Effector memory CD4-positive, alpha-beta T cell (primary cell): ENCODE data around the gene DCLK1.

Experiments used
- DNase-seq, 3 donors: peaks; one replicate each; pipeline ENCODE4 v3.0.0-alpha.2; 2020
- H3K27ac ChIP-seq: 2 replicates; pipeline ENCODE4 v1.7.0; 2013; ENCODE audit warnings: mild to moderate bottlenecking, low read length, moderate library complexity; ENCODE audit not compliant: insufficient read depth, poor library complexity, severe bottlenecking
- H3K27me3 ChIP-seq: replicated peaks from 2 replicates; pipeline ENCODE4 v1.7.0; 2013; ENCODE audit warnings: mild to moderate bottlenecking, low read length; ENCODE audit not compliant: insufficient read depth, control insufficient read depth, poor library complexity, severe bottlenecking
- H3K36me3 ChIP-seq: 2 replicates; pipeline ENCODE4 v1.7.0; 2013; ENCODE audit warnings: mild to moderate bottlenecking, low read length, moderate library complexity; ENCODE audit not compliant: control insufficient read depth, insufficient read depth
- H3K4me1 ChIP-seq: 2 replicates; pipeline ENCODE4 v1.7.0; 2013; ENCODE audit warnings: low read length, mild to moderate bottlenecking; ENCODE audit not compliant: control insufficient read depth, insufficient read depth, poor library complexity, severe bottlenecking
- H3K4me3 ChIP-seq: 2 replicates; pipeline ENCODE4 v1.7.0; 2013; ENCODE audit warnings: low read length, low read depth, mild to moderate bottlenecking; ENCODE audit not compliant: insufficient read depth, poor library complexity, severe bottlenecking
- H3K9me3 ChIP-seq: 2 replicates; pipeline ENCODE4 v1.7.0; 2013; ENCODE audit warnings: mild to moderate bottlenecking, low read length, moderate library complexity; ENCODE audit not compliant: control insufficient read depth

The DCLK1 gene

GRCh38 chr13:35851356-35851755 lies 279.8 kb downstream of the DCLK1 start:
- Histone ChIP-seq H3K36me3 (no peaks in the 10 kb centered on the region), H3K4me3 (no peak overlapping the region), H3K27ac (no peak overlapping the region), H3K27me3 (no peaks in the 10 kb centered on the region), H3K9me3 (no peaks in the 10 kb centered on the region), H3K4me1 (no peaks in the 10 kb centered on the region)
- DNase-seq = no peak

GRCh38 chr13:35850569-35850968 lies 280.6 kb downstream of the DCLK1 start:
- Histone ChIP-seq H3K27ac (no peak overlapping the region), H3K36me3 (no peaks in the 10 kb centered on the region), H3K27me3 (no peaks in the 10 kb centered on the region), H3K9me3 (no peaks in the 10 kb centered on the region), H3K4me1 (no peaks in the 10 kb centered on the region), H3K4me3 (no peak overlapping the region)
- no peak for DNase-seq

DNA sequence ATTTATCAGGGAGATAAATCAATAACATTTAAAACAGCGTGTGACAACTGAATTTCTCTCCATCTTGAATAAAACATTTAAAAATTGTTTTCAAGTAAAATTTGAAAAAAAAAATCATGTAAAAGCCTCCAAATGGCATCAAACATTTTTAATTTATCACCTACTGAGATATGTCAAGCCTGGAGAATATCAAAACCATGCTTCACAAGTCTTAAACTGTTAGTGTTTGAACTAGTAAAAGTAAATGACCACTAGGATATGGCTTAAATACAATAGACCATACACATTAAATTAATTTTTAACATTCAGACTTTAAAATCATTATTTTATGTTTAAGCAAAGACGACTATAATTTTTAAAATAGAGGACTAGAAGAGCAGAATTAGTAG lies 281.9 kb downstream of the DCLK1 start:
- no peak overlapping the region for H3K27ac ChIP-seq
- H3K9me3 ChIP-seq = no peaks in the 10 kb centered on the region
- no peak overlapping the region for H3K4me3 ChIP-seq
- no peaks in the 10 kb centered on the region for H3K4me1 ChIP-seq
- no peak for DNase-seq
- H3K36me3 ChIP-seq = no peaks in the 10 kb centered on the region
- H3K27me3 ChIP-seq = no peaks in the 10 kb centered on the region

- H3K4me3 ChIP-seq = no peak overlapping the region
- no peaks in the 10 kb centered on the region for H3K4me1 ChIP-seq
- H3K27me3 ChIP-seq = no peaks in the 10 kb centered on the region
- H3K36me3 ChIP-seq = no peaks in the 10 kb centered on the region
- DNase-seq = no peak
- no peaks in the 10 kb centered on the region for H3K9me3 ChIP-seq
- H3K27ac ChIP-seq = no peak overlapping the region
Observed at GRCh38 chr13:35848336-35849255, 282.6 kb downstream of the DCLK1 start.

DNA sequence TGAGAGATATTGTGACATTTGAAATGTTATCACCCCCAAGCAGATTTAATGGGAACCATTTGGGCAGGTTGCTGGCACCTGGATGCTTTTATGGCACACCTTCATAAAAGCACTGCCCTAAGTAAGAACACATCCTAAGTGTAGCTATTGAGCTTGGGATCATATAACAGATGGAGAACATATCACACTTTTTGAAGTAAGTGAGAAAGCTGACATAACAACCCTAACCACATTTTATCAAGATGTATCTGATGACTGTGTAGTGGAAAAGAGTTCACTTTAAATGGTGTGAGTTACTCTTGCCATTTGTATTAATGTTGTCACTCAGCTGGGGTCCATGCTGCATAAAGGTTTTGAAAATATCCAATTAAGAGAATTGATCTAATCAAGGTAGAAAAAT lies 287.9 kb downstream of the DCLK1 start:
- H3K27me3 ChIP-seq = no peaks in the 10 kb centered on the region
- H3K27ac ChIP-seq = no peak overlapping the region
- H3K4me3 ChIP-seq = no peak overlapping the region
- H3K9me3 ChIP-seq = no peaks in the 10 kb centered on the region
- DNase-seq = no peak
- no peaks in the 10 kb centered on the region for H3K36me3 ChIP-seq
- H3K4me1 ChIP-seq = no peaks in the 10 kb centered on the region

- H3K27me3 ChIP-seq = no peaks in the 10 kb centered on the region
- H3K36me3 ChIP-seq = no peaks in the 10 kb centered on the region
- H3K27ac ChIP-seq = no peak overlapping the region
- no peak overlapping the region for H3K4me3 ChIP-seq
- DNase-seq = no peak
- H3K9me3 ChIP-seq = no peaks in the 10 kb centered on the region
- no peaks in the 10 kb centered on the region for H3K4me1 ChIP-seq
Observed at GRCh38 chr13:35841060-35841521, 290.1 kb downstream of the DCLK1 start.

DNA sequence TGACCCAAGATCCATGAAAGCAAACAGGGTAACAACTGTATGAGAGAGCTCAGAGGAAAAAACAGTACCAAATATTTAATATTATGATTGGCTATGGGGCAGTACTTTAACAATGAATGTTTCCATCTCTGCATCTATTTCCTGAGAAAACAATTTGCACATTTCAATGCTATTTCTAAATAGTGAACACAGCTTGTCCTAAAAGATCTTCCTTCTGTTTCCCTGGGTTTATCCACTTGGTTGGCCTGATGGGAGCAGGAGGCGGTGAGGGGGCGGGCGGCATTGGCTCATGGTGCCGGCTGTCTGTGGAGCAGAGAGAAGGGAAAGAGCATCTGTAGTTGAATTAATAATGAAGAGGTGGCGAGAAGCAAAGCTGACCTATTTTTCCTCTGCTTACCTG lies 291.4 kb downstream of the DCLK1 start:
- no peak overlapping the region for H3K27ac ChIP-seq
- no peaks in the 10 kb centered on the region for H3K9me3 ChIP-seq
- no peaks in the 10 kb centered on the region for H3K27me3 ChIP-seq
- H3K4me3 ChIP-seq = no peak overlapping the region
- no peaks in the 10 kb centered on the region for H3K36me3 ChIP-seq
- no peak for DNase-seq
- H3K4me1 ChIP-seq = no peaks in the 10 kb centered on the region

GRCh38 chr13:35838356-35838755 lies 292.8 kb downstream of the DCLK1 start:
- Histone ChIP-seq H3K4me1 (no peaks in the 10 kb centered on the region), H3K4me3 (no peak overlapping the region), H3K27ac (no peak overlapping the region), H3K27me3 (no peaks in the 10 kb centered on the region), H3K36me3 (no peaks in the 10 kb centered on the region), H3K9me3 (no peaks in the 10 kb centered on the region)
- no peak for DNase-seq

DNA sequence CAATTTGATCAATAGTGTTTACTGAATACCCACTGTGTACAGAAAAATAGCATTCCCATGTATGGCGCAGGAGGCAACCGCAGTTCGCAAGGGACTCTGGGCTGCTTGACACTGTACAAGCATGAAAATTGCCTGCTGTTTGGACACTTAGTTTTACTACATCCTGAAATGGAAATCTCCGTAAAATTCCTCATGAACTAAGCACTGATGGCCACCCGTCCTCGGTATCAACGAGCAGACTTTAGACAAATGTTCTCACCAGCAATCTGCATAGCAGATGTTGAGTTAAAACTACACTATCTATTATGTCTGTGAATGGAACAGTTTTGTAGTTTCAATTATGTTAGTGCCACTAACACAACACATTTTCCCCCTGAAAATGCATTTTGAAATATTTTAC lies 294.7 kb downstream of the DCLK1 start:
- Histone ChIP-seq H3K27me3 (no peaks in the 10 kb centered on the region), H3K4me1 (no peaks in the 10 kb centered on the region), H3K36me3 (no peaks in the 10 kb centered on the region), H3K9me3 (no peaks in the 10 kb centered on the region), H3K4me3 (no peak overlapping the region), H3K27ac (no peak overlapping the region)
- DNase-seq = no peak

DNA sequence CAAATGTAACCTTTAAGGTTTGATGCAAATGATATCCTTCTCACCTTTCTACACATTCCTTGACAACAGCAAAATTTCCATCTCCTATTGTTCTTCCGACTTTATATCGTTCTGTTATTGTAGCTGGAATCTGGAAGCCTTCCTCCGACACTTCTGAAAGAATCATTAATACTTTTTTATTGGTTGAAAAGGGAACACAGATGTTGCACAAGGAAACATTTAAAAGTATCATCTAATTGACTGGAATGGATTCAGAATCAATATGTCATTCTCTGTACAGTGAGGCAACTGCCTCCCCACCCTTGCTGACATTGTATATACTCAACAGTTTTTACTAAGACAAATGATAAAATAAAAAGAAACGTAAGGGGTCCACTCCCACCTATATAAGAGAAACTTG lies 295.2 kb downstream of the DCLK1 start:
- Histone ChIP-seq H3K27me3 (no peaks in the 10 kb centered on the region), H3K27ac (no peak overlapping the region), H3K4me1 (no peaks in the 10 kb centered on the region), H3K9me3 (no peaks in the 10 kb centered on the region), H3K4me3 (no peak overlapping the region), H3K36me3 (no peaks in the 10 kb centered on the region)
- DNase-seq = no peak
